Smooth muscle cell of the pulmonary artery (primary cell): ENCODE data around the gene ARMCX1. TPM values are rescaled to one million over a fixed set of nuclear protein-coding genes. Genes with fewer than 3 reads are reported as not detected.

ENCODE experiments used
- total RNA-seq: library from RNA; depleted of rRNA; stranded (reverse); fragments of >200 nt; gene quantifications from 2 replicates; pipeline ENCODE4 v1.2.3, GENCODE V29; 2014

ARMCX1 gene
- total RNA-seq, result 40.6 and 51.0 TPM in 2 replicates

DNA sequence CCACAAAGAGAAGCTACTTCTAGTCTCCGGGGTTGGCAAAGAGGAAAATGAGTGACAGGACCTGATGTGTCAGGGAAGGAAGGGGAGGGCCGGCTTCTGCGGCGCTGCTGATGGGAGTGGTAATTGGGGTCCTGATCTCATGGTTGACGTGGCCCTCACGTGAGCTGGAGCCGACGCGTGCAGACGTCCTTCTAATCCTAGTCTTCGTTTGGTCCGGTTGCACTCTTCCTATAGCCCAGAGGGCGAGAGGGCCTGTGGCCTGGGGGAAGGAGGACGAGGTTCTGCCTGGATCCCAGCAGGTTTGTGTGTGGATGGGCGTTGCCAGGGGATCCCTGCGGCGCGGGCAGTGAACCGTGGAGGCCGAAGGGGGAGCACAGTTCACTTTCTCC lies at the start of gene ARMCX1:
TSS of gene ARMCX1 (plus strand) at position 186 of the 389 bp plus-strand sequence. CDS start 2,384 bp downstream, outside the sequence.

Other genes starting within 250 kb of the ARMCX1 start
- gene TIMM8A, start 201.8 kb upstream of the ARMCX1 start, total RNA-seq, result 4.0 and 4.1 TPM in 2 replicates
- gene BTK, start 164.4 kb upstream of the ARMCX1 start, total RNA-seq, result not detected in 2 replicates
- gene RPL36A, start 159.5 kb upstream of the ARMCX1 start, total RNA-seq, result 381 and 482 TPM in 2 replicates
- gene GLA, start 142.6 kb upstream of the ARMCX1 start, total RNA-seq, result 18.3 and 23.0 TPM in 2 replicates
- gene HNRNPH2, start 142.3 kb upstream of the ARMCX1 start, total RNA-seq, result 55.9 and 72.3 TPM in 2 replicates
- gene ARMCX4, start 65.1 kb upstream of the ARMCX1 start, total RNA-seq, result 4.4 and 7.3 TPM in 2 replicates
- gene ARMCX6, start 67.5 kb downstream of the ARMCX1 start, total RNA-seq, result 37.7 and 40.4 TPM in 2 replicates
- gene ARMCX3, start 72.6 kb downstream of the ARMCX1 start, total RNA-seq, result 91.0 and 132 TPM in 2 replicates
- 140 and 167 TPM in 2 replicates for gene ARMCX2, start 109.3 kb downstream of the ARMCX1 start, total RNA-seq